Stimulated activated naive CD8-positive, alpha-beta T cell treated with anti-CD3 and anti-CD28 coated beads, Interleukin-15, Interleukin-2, amounts not matched to agents 100 ng/mL and 50 ng/mL, for 24 hours (primary cell): ENCODE results near the gene TMUB1.

Source experiments
- H3K27ac Mint-ChIP-seq: one replicate; pipeline ENCODE4 v1.8.0; 2021; ENCODE audit warnings: mild to moderate bottlenecking, mixed read lengths
- H3K27me3 Mint-ChIP-seq: one replicate; pipeline ENCODE4 v1.8.0; 2021; ENCODE audit warnings: mixed read lengths
- H3K36me3 Mint-ChIP-seq: one replicate; pipeline ENCODE4 v1.8.0; 2021; ENCODE audit warnings: low read depth, mixed read lengths
- H3K4me1 Mint-ChIP-seq: one replicate; pipeline ENCODE4 v1.8.0; 2021; ENCODE audit warnings: low read depth, mixed read lengths
- H3K4me3 Mint-ChIP-seq: one replicate; pipeline ENCODE4 v1.8.0; 2021; ENCODE audit warnings: mild to moderate bottlenecking, mixed read lengths
- H3K9me3 Mint-ChIP-seq: one replicate; pipeline ENCODE4 v1.8.0; 2021; ENCODE audit warnings: mixed read lengths

TMUB1 gene

DNA sequence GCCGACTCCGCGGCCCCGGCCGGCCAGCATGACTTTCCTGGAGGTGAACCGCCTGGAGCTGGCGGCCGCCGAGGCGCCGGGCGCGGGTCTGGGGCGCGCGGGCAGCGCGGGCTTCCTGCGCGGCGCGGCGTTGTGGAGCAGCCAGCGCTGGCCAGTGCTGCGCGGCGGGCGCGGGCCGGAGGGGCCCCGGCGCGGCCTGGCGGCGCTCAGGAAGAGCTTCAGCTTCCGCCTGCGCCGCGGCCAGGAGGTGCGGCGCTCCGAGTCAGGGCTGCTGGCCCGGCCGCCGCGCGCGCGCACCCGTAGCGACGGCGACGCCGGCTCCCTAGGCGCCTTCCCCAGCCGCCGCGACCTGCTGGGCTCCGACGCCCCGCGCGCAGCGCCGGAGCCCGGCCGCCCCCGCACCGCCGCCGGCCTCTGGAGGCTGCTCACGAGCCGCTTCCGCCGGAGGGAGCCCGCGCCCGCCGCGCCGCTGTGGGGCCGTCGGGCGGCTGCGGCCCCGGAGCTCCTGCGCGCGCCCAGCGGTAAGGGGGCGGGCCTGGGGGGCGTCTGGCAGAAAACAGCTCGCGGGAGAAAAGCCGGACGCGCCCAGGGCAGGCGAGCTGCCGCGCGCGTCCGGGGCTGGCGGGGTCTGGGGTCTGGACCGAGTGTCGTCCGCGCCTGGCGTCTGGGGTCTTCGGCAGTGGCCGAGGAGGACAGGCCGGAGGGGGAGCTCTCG is 32.0 kb upstream of the TMUB1 start:
- Mint-ChIP-seq H3K36me3 (no peaks in the 10 kb centered on the region), H3K4me1 (peaks cover 4% of the 10 kb centered on the region), H3K27me3 (peaks cover 14% of the 10 kb centered on the region), H3K4me3 (peak overlapping the region; percentile 25), H3K9me3 (no peaks in the 10 kb centered on the region), H3K27ac (no peak overlapping the region)

GRCh38 chr7:151114151-151115090 is 31.1 kb upstream of the TMUB1 start:
- Mint-ChIP-seq H3K9me3 (no peaks in the 10 kb centered on the region), H3K27me3 (peaks cover 14% of the 10 kb centered on the region), H3K4me3 (peak overlapping the region; percentile 39), H3K27ac (no peak overlapping the region), H3K4me1 (peaks cover 4% of the 10 kb centered on the region), H3K36me3 (no peaks in the 10 kb centered on the region)

DNA sequence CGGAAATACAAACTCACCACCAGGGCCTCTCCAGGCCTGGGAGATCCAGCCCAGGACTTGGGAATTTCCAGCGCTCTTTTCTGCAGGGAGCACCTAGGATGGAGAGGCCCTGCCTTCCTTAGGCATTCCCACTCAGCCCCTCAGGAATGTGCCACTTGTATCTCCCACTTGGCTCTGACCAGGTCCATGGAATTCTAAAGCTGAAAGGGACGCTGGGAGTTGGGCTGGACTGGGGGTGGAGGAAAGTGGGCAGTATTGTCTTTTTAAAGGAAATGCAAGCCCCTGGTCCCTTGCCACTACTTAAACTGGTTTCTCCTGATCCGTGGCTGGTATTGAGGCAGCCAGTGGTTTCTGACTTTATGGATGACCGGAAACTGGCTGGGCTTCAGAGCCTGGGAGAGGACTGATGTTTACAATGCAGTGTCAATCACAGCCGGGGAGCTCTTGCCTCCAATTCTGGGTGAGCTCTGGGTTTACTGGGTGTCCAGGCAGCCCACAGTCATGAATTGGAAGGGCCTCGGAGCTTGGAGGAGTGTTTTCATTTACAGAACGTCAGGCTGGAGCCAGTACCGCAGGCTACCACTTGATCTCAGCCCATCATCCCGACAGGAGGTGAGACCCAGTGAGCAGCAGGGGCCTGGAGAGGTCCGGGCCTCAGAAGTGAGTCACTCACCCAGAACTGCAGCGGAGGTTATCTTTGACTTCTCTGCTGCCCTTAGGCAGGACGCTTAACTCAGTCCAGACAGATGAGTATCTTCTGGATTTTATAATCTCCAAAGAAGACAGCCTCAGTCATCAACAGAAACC is 30.3 kb upstream of the TMUB1 start:
- Mint-ChIP-seq H3K4me3 (peak overlapping the region; percentile 39), H3K9me3 (no peaks in the 10 kb centered on the region), H3K27ac (no peak overlapping the region), H3K27me3 (peaks cover 14% of the 10 kb centered on the region), H3K36me3 (no peaks in the 10 kb centered on the region), H3K4me1 (peaks cover 4% of the 10 kb centered on the region)

- Mint-ChIP-seq H3K9me3 (no peaks in the 10 kb centered on the region), H3K4me1 (no peaks in the 10 kb centered on the region), H3K27me3 (peaks cover 14% of the 10 kb centered on the region), H3K27ac (no peak overlapping the region), H3K36me3 (no peaks in the 10 kb centered on the region), H3K4me3 (no peak overlapping the region)
These were observed 27.8 kb upstream of the TMUB1 start for GRCh38 chr7:151110941-151111645.

DNA sequence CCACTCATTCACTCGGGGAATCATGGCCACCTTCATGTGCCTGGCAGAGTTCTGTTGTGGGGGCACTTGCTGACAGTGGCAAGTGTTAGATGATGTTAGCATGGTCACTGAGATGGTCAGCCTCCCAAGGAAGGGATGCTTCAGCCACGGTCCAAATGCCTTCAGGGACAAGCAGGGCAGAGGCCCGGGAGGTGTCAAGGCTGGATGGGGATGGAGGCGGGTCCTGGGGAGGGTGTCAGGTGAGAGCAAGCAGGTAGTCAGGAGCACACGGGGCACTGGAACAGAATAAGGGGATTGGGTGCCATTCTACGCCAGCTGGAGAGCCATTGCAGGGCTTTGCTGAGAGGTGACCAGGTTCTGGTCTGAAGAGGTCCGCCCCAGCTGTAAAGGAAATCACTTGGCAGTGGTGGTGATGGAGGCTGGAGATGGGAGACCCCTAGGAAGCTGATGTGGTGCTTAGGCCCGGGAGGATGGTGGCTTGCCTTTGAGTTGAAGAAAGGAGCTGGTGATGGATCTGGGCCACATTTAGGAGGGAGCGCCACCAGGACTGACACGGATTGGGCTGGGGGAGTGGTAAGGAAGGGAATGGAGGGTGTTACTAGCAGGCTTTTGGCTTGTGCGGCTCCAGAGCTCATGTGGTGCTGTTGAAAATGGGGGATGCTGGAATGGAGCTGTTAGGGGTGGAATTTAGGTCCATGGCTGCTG is 27.1 kb upstream of the TMUB1 start:
- no peaks in the 10 kb centered on the region for H3K9me3 Mint-ChIP-seq
- no peak overlapping the region for H3K27ac Mint-ChIP-seq

GRCh38 chr7:151109094-151110048 is 26.1 kb upstream of the TMUB1 start:
- Mint-ChIP-seq H3K36me3 (no peaks in the 10 kb centered on the region), H3K9me3 (no peaks in the 10 kb centered on the region), H3K27ac (no peak overlapping the region), H3K4me1 (no peaks in the 10 kb centered on the region), H3K4me3 (no peak overlapping the region), H3K27me3 (peaks cover 14% of the 10 kb centered on the region)

More for the DNA sequence above, 27.1 kb upstream of the TMUB1 start:
- H3K27me3 Mint-ChIP-seq = peaks cover 14% of the 10 kb centered on the region
- H3K36me3 Mint-ChIP-seq = no peaks in the 10 kb centered on the region
- H3K4me3 Mint-ChIP-seq = no peak overlapping the region
- no peaks in the 10 kb centered on the region for H3K4me1 Mint-ChIP-seq

GRCh38 chr7:151107882-151108281 is 24.6 kb upstream of the TMUB1 start:
- no peak overlapping the region for H3K4me3 Mint-ChIP-seq
- no peak overlapping the region for H3K27ac Mint-ChIP-seq
- H3K9me3 Mint-ChIP-seq = no peaks in the 10 kb centered on the region
- peaks cover 2% of the 10 kb centered on the region for H3K27me3 Mint-ChIP-seq
- no peaks in the 10 kb centered on the region for H3K36me3 Mint-ChIP-seq
- no peaks in the 10 kb centered on the region for H3K4me1 Mint-ChIP-seq

- Mint-ChIP-seq H3K36me3 (no peaks in the 10 kb centered on the region), H3K9me3 (no peaks in the 10 kb centered on the region), H3K4me3 (no peak overlapping the region), H3K27me3 (no peaks in the 10 kb centered on the region), H3K27ac (no peak overlapping the region), H3K4me1 (no peaks in the 10 kb centered on the region)
These were observed 21.3 kb upstream of the TMUB1 start for GRCh38 chr7:151104411-151105235.

DNA sequence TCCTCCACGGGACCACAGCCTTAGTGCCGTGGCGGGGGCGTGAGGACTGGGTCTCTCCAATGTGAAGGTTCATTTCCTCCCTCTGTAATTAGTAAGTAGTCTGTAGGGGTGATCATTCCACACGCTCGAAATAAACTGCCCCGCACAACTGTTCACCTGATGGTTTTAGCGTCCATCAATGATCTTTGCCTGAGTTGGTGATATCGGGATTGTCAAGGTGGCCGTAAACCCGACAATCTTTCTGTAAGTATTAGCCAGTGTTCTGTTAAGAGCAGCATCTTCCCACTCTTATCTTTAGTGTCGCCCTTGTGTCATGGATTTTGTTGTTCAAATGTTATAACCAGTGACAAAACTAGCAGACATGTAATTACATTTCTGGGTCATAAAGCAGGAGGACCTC is 20.7 kb upstream of the TMUB1 start:
- Mint-ChIP-seq H3K4me3 (no peak overlapping the region), H3K27ac (no peak overlapping the region), H3K4me1 (no peaks in the 10 kb centered on the region), H3K9me3 (no peaks in the 10 kb centered on the region), H3K36me3 (no peaks in the 10 kb centered on the region), H3K27me3 (no peaks in the 10 kb centered on the region)

- Mint-ChIP-seq H3K4me1 (no peaks in the 10 kb centered on the region), H3K4me3 (no peak overlapping the region), H3K9me3 (no peaks in the 10 kb centered on the region), H3K36me3 (no peaks in the 10 kb centered on the region), H3K27ac (no peak overlapping the region), H3K27me3 (no peaks in the 10 kb centered on the region)
These were observed 19.7 kb upstream of the TMUB1 start for GRCh38 chr7:151102991-151103390.

- Mint-ChIP-seq H3K36me3 (no peaks in the 10 kb centered on the region), H3K27me3 (no peaks in the 10 kb centered on the region), H3K4me1 (no peaks in the 10 kb centered on the region), H3K9me3 (no peaks in the 10 kb centered on the region), H3K4me3 (no peak overlapping the region), H3K27ac (no peak overlapping the region)
These were observed 18.5 kb upstream of the TMUB1 start for GRCh38 chr7:151101621-151102396.

DNA sequence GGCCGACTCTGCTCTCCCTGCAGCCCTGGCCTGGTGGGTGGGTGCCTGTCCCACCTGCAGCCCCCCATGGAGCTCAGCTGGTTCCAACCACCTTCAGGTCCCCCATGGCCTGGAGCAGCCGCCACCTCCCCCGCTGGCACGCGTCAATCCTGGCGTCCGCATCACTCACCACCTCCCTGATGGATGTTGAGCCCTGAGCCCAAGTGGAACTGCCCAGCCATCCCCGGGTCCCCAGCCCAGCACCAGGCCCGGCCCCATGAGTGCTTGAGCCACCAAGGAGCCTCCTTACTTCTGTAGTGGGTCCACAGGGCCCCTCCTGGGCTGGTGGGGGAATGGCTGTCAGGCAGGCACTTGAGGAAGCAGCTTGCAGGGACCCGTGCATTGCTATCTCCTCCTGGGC is 17.6 kb upstream of the TMUB1 start:
- Mint-ChIP-seq H3K4me1 (no peaks in the 10 kb centered on the region), H3K4me3 (no peak overlapping the region), H3K27ac (no peak overlapping the region), H3K36me3 (no peaks in the 10 kb centered on the region), H3K27me3 (no peaks in the 10 kb centered on the region), H3K9me3 (no peaks in the 10 kb centered on the region)
